ENCODE results near the gene GATAD2A. TPM values are rescaled to one million over a fixed set of nuclear protein-coding genes. Genes with fewer than 3 reads are reported as not detected.

Gene GATAD2A
- total and polyA plus RNA-seq, 4 donors, result 7.1 to 23.7 (median 18.2) TPM

GRCh38 chr19:19361075-19361594 lies 44.3 kb upstream of the GATAD2A start:
- H3K27ac ChIP-seq (ENCODE audit: low read depth in 1 of 2, low read length in 2 of 2), result no peak overlapping the region
- TF ChIP-seq RXRA (IDR thresholded peaks at IDR 0.05) (no peak), YY1 (IDR thresholded peaks at IDR 0.05) (no peak), TAF1 (conservative IDR thresholded peaks at IDR 0.05) (no peak), REST (IDR thresholded peaks at IDR 0.05) (no peak), HNF4G (IDR thresholded peaks at IDR 0.05) (no peak), CTCF (IDR thresholded peaks at IDR 0.05; ENCODE audit: low read depth, low read length, missing input control) (peak; percentile 81), SP1 (IDR thresholded peaks at IDR 0.05) (no peak), JUND (IDR thresholded peaks at IDR 0.05) (no peak), NR2F2 (IDR thresholded peaks at IDR 0.05) (no peak), FOXA2 (IDR thresholded peaks at IDR 0.05) (no peak), ATF3 (IDR thresholded peaks at IDR 0.05) (no peak), FOXA1 (IDR thresholded peaks at IDR 0.05) (no peak), MAX (IDR thresholded peaks at IDR 0.05) (no peak), GABPA (IDR thresholded peaks at IDR 0.05 in 1 of 2, conservative IDR thresholded peaks at IDR 0.05 in 1 of 2) (no peak), ZBTB33 (IDR thresholded peaks at IDR 0.05) (no peak), HNF4A (conservative IDR thresholded peaks at IDR 0.05) (peak in 1 of 2 donors; percentile 11), EGR1 (IDR thresholded peaks at IDR 0.05; ENCODE audit: low read depth in 2 of 2) (no peak), RAD21 (IDR thresholded peaks at IDR 0.05) (peak; percentile 74 to 83)
- 9% methylated on average over 14 of the region's 14 CpGs for whole genome bisulfite sequencing

More at GRCh38 chr19:19361075-19361594, 44.3 kb upstream of the GATAD2A start:
- Histone ChIP-seq H3K4me3 (ENCODE audit: low read depth in 1 of 3, low read length in 3 of 3) (no peak overlapping the region), H3K9ac (ENCODE audit: low read depth in 1 of 2, low read length in 2 of 2) (no peak overlapping the region), H3K4me1 (ENCODE audit: control insufficient read depth in 4 of 4, insufficient read depth in 4 of 4, low read length in 3 of 4) (peaks cover 0 to 3% (median 2%) of the 10 kb centered on the region in 4 donors), H3K9me3 (ENCODE audit: control insufficient read depth in 4 of 4, low read length in 3 of 4) (no peaks in the 10 kb centered on the region), H3K27me3 (ENCODE audit: control insufficient read depth in 4 of 4, insufficient read depth in 4 of 4, low read length in 3 of 4) (no peaks in the 10 kb centered on the region), H3K36me3 (ENCODE audit: control insufficient read depth in 4 of 4, insufficient read depth in 3 of 4, low read depth in 1 of 4, low read length in 3 of 4) (peaks cover 5 to 20% (median 9%) of the 10 kb centered on the region in 4 donors)
- DNase-seq (ENCODE audit: low spot score), result peak; percentile 71
